ENCODE results near the gene TAGLN. TPM values are rescaled to one million over a fixed set of nuclear protein-coding genes. Genes with fewer than 3 reads are reported as not detected.

Gene TAGLN
- total RNA-seq, 4 donors from 2014 or later: 1,588 to 9,854 (median 3,936) TPM

GRCh38 chr11:117200813-117201657 lies 1.9 kb downstream of the TAGLN start:
- peaks cover 0 to 12% of the 10 kb centered on the region in 2 donors for H3K4me1 ChIP-seq
- peak overlapping the region; percentile 58 to 95 for H3K4me3 ChIP-seq
- H3K27ac ChIP-seq: peak overlapping the region; percentile 97 to 98
- TF ChIP-seq POLR2A (IDR thresholded peaks at IDR 0.05) (no peak), CTCF (IDR thresholded peaks at IDR 0.05) (no peak)
- peak in 1 of 2 donors; percentile 40 for DNase-seq
- H3K36me3 ChIP-seq: no peaks in the 10 kb centered on the region
- H3K9me3 ChIP-seq: no peaks in the 10 kb centered on the region
- intact Hi-C loops (cut with DNase I; ENCODE audit: low total_unique reads): no loop called here
- no peaks in the 10 kb centered on the region for H3K27me3 ChIP-seq

- no peaks in the 10 kb centered on the region for H3K36me3 ChIP-seq
Observed at GRCh38 chr11:117201658-117202305, 2.6 kb downstream of the TAGLN start.

DNA sequence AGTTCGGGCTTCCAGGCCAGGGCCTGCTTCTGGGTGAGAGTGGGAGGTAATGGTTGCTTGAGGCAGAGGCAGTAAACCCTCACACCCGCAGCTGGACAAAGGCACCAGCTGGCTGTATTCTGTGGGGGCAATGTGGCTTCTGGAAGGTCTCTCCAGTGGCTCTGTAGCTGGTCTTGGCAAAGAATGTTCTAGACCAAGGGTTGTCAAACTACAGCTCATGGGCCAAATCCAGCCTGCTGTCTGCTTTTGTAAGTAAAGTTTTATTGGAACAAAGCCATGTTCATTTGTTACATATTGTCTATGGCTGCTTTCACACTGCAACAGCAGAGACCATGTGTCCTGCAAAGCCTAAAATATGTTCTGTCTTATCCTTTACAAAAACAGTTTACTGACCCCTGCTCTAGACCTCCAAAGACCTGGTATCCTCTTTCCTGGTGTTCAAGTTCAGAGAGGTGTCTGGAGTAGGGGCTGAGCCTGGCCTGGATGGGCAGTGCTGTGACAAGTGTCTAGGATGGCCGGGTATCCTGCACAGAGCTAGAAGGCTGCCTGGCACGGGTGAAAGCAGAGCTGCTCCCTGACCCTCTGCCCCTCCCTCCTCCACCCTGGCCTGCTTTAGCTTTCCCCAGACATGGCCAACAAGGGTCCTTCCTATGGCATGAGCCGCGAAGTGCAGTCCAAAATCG lies 3.4 kb downstream of the TAGLN start:
- Histone ChIP-seq H3K27me3 (no peaks in the 10 kb centered on the region), H3K36me3 (no peaks in the 10 kb centered on the region), H3K4me1 (peaks cover 0 to 12% of the 10 kb centered on the region in 2 donors), H3K9me3 (no peaks in the 10 kb centered on the region), H3K27ac (peak overlapping the region; percentile 97 to 98), H3K4me3 (peak overlapping the region; percentile 58 to 95)
- no peak for DNase-seq
- intact Hi-C loops (cut with DNase I; ENCODE audit: low total_unique reads): no loop called here
- no peak for TF ChIP-seq POLR2A (IDR thresholded peaks at IDR 0.05)
- TF ChIP-seq CTCF (IDR thresholded peaks at IDR 0.05): no peak

More at GRCh38 chr11:117201658-117202305, 2.6 kb downstream of the TAGLN start:
- no peaks in the 10 kb centered on the region for H3K9me3 ChIP-seq
- TF ChIP-seq CTCF (IDR thresholded peaks at IDR 0.05) (no peak), POLR2A (IDR thresholded peaks at IDR 0.05) (no peak)
- H3K4me3 ChIP-seq: peak overlapping the region; percentile 58 to 95
- H3K4me1 ChIP-seq: peaks cover 0 to 12% of the 10 kb centered on the region in 2 donors
- peak overlapping the region; percentile 97 to 98 for H3K27ac ChIP-seq
- no peak for DNase-seq
- intact Hi-C loops (cut with DNase I; ENCODE audit: low total_unique reads): no loop called here
- H3K27me3 ChIP-seq: no peaks in the 10 kb centered on the region

- H3K27ac ChIP-seq: peak overlapping the region; percentile 97 to 98
- H3K36me3 ChIP-seq: no peaks in the 10 kb centered on the region
- no peaks in the 10 kb centered on the region for H3K9me3 ChIP-seq
- peak overlapping the region; percentile 58 to 95 for H3K4me3 ChIP-seq
- DNase-seq: no peak
- H3K27me3 ChIP-seq: no peaks in the 10 kb centered on the region
- intact Hi-C loops (cut with DNase I; ENCODE audit: low total_unique reads): no loop called here
- H3K4me1 ChIP-seq: peaks cover 0 to 12% of the 10 kb centered on the region in 2 donors
- no peak for TF ChIP-seq CTCF (IDR thresholded peaks at IDR 0.05)
- no peak for TF ChIP-seq POLR2A (IDR thresholded peaks at IDR 0.05)
Observed at GRCh38 chr11:117203069-117203407, 3.9 kb downstream of the TAGLN start.

All from uterus (tissue), 4 donors.